ENCODE measurements around the gene PLEKHA6. TPM values are rescaled to one million over a fixed set of nuclear protein-coding genes. Genes with fewer than 3 reads are reported as not detected.

Gene PLEKHA6
- total RNA-seq, 1 donor from 2014 or later = 15.4 TPM

DNA sequence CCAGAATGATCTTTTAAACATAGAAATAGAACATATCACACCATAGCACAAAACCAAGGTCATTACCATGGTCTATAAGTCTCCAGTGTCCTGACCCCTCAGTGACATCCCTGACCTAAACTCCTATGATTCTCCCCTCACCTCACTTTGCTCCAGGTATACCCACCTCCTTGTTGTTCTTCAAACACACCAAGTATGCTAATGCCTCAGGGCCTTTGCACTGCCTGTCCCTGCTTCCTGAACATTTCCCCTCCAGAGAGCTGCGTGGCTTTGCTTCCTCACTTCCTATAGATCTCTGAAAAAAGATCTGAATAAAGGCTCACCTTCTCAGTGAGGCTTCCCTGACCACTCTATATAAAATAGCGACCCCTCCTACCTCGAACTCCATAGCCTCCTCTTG lies 147.0 kb downstream of the PLEKHA6 start:
- no peak for DNase-seq (ENCODE audit: low read depth)
- TF ChIP-seq, protein P1, sequence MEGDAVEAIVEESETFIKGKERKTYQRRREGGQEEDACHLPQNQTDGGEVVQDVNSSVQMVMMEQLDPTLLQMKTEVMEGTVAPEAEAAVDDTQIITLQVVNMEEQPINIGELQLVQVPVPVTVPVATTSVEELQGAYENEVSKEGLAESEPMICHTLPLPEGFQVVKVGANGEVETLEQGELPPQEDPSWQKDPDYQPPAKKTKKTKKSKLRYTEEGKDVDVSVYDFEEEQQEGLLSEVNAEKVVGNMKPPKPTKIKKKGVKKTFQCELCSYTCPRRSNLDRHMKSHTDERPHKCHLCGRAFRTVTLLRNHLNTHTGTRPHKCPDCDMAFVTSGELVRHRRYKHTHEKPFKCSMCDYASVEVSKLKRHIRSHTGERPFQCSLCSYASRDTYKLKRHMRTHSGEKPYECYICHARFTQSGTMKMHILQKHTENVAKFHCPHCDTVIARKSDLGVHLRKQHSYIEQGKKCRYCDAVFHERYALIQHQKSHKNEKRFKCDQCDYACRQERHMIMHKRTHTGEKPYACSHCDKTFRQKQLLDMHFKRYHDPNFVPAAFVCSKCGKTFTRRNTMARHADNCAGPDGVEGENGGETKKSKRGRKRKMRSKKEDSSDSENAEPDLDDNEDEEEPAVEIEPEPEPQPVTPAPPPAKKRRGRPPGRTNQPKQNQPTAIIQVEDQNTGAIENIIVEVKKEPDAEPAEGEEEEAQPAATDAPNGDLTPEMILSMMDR (IDR thresholded peaks at IDR 0.05; ENCODE audit: insufficient read depth, low read length, poor library complexity, severe bottlenecking) = no peak
- Histone ChIP-seq H3K36me3 (ENCODE audit: control insufficient read depth, insufficient read depth, low read length) (no peaks in the 10 kb centered on the region), H3K4me3 (ENCODE audit: low read depth, low read length) (no peak overlapping the region), H3K27me3 (ENCODE audit: control insufficient read depth, insufficient read depth, low read length) (no peaks in the 10 kb centered on the region)

DNA sequence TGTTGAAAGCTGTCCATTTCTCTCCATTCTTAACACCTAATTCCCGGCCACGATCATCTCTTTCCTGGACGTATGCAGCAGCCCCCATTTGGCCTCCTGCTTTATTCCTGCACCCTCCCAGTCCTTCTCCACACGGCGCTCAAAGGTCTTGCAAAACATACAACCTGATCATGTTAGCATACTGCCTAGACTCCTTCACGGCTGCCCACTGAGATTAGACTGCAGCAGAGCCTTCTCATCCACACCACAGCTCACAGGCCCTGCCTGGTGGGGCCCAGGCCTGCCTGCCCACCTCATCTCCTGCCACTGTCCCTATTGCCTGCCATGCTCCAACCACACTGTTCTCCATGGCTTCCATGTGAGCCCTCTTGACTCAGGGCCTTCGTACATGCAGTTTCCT lies 148.7 kb downstream of the PLEKHA6 start:
- Histone ChIP-seq H3K27me3 (ENCODE audit: control insufficient read depth, insufficient read depth, low read length) (no peaks in the 10 kb centered on the region), H3K4me3 (ENCODE audit: low read depth, low read length) (no peak overlapping the region), H3K36me3 (ENCODE audit: control insufficient read depth, insufficient read depth, low read length) (no peaks in the 10 kb centered on the region)
- DNase-seq (ENCODE audit: low read depth) = no peak
- TF ChIP-seq, protein P1 (IDR thresholded peaks at IDR 0.05; ENCODE audit: insufficient read depth, low read length, poor library complexity, severe bottlenecking) = no peak

DNA sequence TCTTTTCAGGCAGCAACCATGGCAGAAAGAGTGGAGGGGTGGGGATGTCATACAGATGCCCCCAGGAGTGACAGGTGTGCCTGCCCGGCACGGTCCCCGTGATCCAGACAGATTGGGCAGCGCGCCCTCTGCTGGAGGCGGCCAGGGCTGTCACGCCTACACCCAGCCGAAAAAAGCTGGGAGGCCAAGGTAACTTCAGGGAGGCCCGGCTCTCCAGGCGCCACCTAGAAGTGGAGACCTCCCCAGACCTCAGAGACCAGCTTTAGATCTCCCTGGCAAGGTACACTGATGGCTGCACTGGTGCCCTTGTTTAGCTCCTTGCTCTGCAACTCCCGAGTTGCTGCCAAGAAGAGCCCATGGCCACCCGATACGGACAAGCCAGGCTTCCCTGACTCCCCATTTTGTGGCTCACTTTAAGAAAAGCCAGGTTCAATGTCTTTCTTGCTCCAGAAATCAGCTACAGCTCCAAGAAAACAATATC lies 152.6 kb downstream of the PLEKHA6 start:
- Histone ChIP-seq H3K27me3 (ENCODE audit: control insufficient read depth, insufficient read depth, low read length) (no peaks in the 10 kb centered on the region), H3K36me3 (ENCODE audit: control insufficient read depth, insufficient read depth, low read length) (no peaks in the 10 kb centered on the region), H3K4me3 (ENCODE audit: low read depth, low read length) (no peak overlapping the region)
- DNase-seq (ENCODE audit: low read depth) = no peak
- TF ChIP-seq, protein P1 (IDR thresholded peaks at IDR 0.05; ENCODE audit: insufficient read depth, low read length, poor library complexity, severe bottlenecking) = peak; percentile 99

DNA sequence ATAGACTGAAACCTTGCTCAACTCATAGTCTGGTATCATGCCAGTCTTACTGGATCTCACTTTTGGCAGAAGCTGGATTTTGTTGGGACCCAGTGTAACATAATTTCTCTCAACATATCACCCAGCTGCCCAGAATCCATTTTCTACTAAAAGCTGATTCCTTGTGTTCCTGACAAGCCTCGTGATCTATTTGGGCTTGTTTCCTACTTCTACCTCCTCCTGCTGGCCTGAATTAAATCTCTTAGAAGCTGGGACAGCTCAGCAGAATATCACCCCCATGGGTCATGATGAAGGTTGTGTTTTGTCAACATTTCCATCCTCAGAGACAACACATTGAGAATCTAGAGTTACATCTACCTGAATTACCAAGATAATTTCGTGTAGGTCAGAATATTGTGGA lies 153.6 kb downstream of the PLEKHA6 start:
- TF ChIP-seq, protein P1 (IDR thresholded peaks at IDR 0.05; ENCODE audit: insufficient read depth, low read length, poor library complexity, severe bottlenecking) = no peak
- no peak overlapping the region for H3K4me3 ChIP-seq (ENCODE audit: low read depth, low read length)
- no peak for DNase-seq (ENCODE audit: low read depth)
- no peaks in the 10 kb centered on the region for H3K27me3 ChIP-seq (ENCODE audit: control insufficient read depth, insufficient read depth, low read length)
- H3K36me3 ChIP-seq (ENCODE audit: control insufficient read depth, insufficient read depth, low read length) = no peaks in the 10 kb centered on the region

DNA sequence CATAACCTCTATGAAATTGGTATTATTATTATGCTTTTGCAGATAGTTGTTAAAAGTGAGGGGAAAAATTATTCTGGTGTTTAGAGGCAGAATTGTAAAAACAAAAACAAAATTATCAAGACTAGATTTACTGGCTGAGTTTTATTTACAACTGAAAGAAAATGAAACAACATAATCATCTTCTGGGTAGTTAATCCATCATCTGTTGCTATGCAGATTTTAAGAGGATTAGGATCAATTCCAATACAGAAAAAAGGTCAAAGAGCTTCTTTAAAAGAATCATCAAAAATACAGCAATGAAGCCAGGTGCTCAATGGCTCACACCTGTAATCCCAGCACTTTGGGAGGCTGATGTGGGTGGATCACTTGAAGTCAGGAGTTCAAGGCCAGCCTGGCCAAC lies 154.2 kb downstream of the PLEKHA6 start:
- DNase-seq (ENCODE audit: low read depth) = no peak
- no peaks in the 10 kb centered on the region for H3K36me3 ChIP-seq (ENCODE audit: control insufficient read depth, insufficient read depth, low read length)
- H3K27me3 ChIP-seq (ENCODE audit: control insufficient read depth, insufficient read depth, low read length) = no peaks in the 10 kb centered on the region
- no peak overlapping the region for H3K4me3 ChIP-seq (ENCODE audit: low read depth, low read length)
- TF ChIP-seq, protein P1 (IDR thresholded peaks at IDR 0.05; ENCODE audit: insufficient read depth, low read length, poor library complexity, severe bottlenecking) = no peak

DNA sequence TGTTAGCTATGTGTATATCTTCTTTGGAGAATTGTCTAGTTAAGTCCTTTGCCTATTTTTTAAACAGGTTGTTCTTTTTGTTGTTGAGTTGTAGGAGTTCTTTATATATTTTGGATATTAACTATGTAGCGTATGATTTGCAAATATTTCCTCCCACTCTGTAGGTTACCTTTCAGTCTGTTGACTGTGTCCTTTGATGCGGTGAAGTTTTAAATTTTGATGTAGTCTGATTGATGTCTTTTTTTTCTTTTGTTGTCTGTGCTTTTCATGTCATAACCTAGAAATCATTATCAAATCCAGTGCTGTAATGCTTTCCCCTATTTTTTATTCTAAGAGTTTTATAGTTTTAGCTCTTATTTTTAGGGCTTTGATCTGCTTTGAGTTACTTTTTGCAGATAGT lies 154.8 kb downstream of the PLEKHA6 start:
- no peak for DNase-seq (ENCODE audit: low read depth)
- no peak overlapping the region for H3K4me3 ChIP-seq (ENCODE audit: low read depth, low read length)
- H3K36me3 ChIP-seq (ENCODE audit: control insufficient read depth, insufficient read depth, low read length) = no peaks in the 10 kb centered on the region
- H3K27me3 ChIP-seq (ENCODE audit: control insufficient read depth, insufficient read depth, low read length) = no peaks in the 10 kb centered on the region
- TF ChIP-seq, protein P1 (IDR thresholded peaks at IDR 0.05; ENCODE audit: insufficient read depth, low read length, poor library complexity, severe bottlenecking) = no peak

All from kidney epithelial cell (primary cell).